Peyer's patch (tissue), 4 donors: ENCODE data around the gene METTL18. TPM values are rescaled to one million over a fixed set of nuclear protein-coding genes. Genes with fewer than 3 reads are reported as not detected.
A peak's percentile ranks its signal among the peaks of the same experiment; 100 is the strongest.

ENCODE experiments used
- DNase-seq, 3 donors: peaks; one replicate each; pipeline ENCODE4 v3.0.0-alpha.2; 2017 to 2019
- H3K27ac ChIP-seq, 4 donors: fragments of 200-600 bp; sonication (generic); one replicate each; pipeline ENCODE4 v1.5.1; 2016 to 2019
- H3K27me3 ChIP-seq, 2 donors: fragments of 200-600 bp; sonication (generic); one replicate each; pipeline ENCODE4 v1.5.1; 2019
- H3K36me3 ChIP-seq, 3 donors: fragments of 200-600 bp; sonication (generic); one replicate each; pipeline ENCODE4 v1.5.1; 2016 to 2019
- H3K4me1 ChIP-seq, 4 donors: fragments of 200-600 bp; sonication (generic); one replicate each; pipeline ENCODE4 v1.5.1; 2016 to 2019
- H3K4me3 ChIP-seq, 4 donors: fragments of 200-600 bp; sonication (generic); 1 replicate in 3 of 4; 2 replicates in 1 of 4; pipeline ENCODE4 v1.5.1; 2016 to 2019; ENCODE audit warnings: mild to moderate bottlenecking in 1 of 4
- H3K9me3 ChIP-seq, 4 donors: fragments of 200-600 bp; sonication (generic); one replicate each; pipeline ENCODE4 v1.5.1; 2016 to 2019; ENCODE audit warnings: mild to moderate bottlenecking in 1 of 4
- POLR2A ChIP-seq, 2 donors: fragments of 450-650 bp; IDR thresholded peaks; one replicate each; pipeline ENCODE4 v1.5.1; 2017; ENCODE audit warnings: antibody characterized with exemption in 2 of 2, mild to moderate bottlenecking in 2 of 2, moderate library complexity in 2 of 2
- total RNA-seq, 4 donors: library from RNA; depleted of rRNA; stranded (reverse); fragments of >200 nt; gene quantifications; one replicate each; pipeline ENCODE4 v1.1.0, GENCODE V29; 2016
- TF ChIP-seq, protein P1 (sequence below), 6 experiments: fragments of 450-650 bp in 4 of 6; fragments of 200-600 bp in 2 of 6; sonication (generic) in 1 of 6; IDR thresholded peaks; one replicate each; pipeline ENCODE4 v1.5.1; 2017 to 2019; ENCODE audit warnings: antibody characterized with exemption in 6 of 6, mild to moderate bottlenecking in 3 of 6, moderate library complexity in 1 of 6

The METTL18 gene
- total RNA-seq, 4 donors from 2014 or later = 1.5 to 8.9 (median 5.0) TPM

DNA sequence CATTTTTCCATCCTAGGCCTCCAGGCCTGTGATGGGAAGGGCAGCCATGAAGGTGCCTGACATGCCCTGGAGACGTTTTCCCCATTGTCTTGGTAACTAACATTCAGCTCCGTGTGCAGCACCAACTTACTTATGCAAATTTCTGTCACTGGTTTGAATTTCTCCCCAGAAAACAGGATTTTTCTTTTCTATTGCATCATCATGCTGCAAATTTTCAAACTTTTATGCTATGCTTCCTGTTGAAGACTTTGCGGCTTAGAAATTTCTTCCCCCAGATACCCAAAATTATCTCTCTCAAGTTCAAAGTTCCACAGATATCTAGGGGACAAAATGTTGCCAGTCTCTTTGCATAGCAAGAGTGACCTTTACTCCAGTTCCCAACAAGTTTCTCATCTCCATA is 35.7 kb downstream of the METTL18 start:
- Histone ChIP-seq H3K4me1 (peaks cover 0 to 7% (median 0%) of the 10 kb centered on the region in 4 donors), H3K36me3 (no peaks in the 10 kb centered on the region), H3K27ac (no peak overlapping the region), H3K4me3 (no peak overlapping the region), H3K9me3 (no peaks in the 10 kb centered on the region), H3K27me3 (no peaks in the 10 kb centered on the region)
- no peak for DNase-seq
- TF ChIP-seq, protein P1, sequence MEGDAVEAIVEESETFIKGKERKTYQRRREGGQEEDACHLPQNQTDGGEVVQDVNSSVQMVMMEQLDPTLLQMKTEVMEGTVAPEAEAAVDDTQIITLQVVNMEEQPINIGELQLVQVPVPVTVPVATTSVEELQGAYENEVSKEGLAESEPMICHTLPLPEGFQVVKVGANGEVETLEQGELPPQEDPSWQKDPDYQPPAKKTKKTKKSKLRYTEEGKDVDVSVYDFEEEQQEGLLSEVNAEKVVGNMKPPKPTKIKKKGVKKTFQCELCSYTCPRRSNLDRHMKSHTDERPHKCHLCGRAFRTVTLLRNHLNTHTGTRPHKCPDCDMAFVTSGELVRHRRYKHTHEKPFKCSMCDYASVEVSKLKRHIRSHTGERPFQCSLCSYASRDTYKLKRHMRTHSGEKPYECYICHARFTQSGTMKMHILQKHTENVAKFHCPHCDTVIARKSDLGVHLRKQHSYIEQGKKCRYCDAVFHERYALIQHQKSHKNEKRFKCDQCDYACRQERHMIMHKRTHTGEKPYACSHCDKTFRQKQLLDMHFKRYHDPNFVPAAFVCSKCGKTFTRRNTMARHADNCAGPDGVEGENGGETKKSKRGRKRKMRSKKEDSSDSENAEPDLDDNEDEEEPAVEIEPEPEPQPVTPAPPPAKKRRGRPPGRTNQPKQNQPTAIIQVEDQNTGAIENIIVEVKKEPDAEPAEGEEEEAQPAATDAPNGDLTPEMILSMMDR (IDR thresholded peaks at IDR 0.05) = no peak

DNA sequence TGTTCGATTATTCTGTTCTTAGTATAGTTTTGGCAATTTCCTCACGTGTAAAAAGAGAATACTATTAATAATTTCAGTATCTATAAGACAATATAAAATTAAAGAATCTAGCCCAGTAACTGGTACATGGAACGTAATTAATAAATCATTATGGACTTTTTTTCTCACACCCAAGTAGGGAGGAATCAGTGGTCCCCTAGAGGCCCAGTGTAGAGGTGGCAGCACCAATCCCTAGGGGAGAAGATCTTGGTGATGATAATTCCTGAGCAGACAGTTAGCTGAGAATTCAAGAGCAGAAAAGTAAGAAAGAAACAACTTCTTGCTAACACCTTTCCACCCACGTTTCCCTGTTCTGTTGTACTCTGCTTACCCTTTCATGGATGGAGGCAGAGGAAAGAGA is 41.2 kb downstream of the METTL18 start:
- Histone ChIP-seq H3K9me3 (no peaks in the 10 kb centered on the region), H3K4me1 (no peaks in the 10 kb centered on the region), H3K27me3 (no peaks in the 10 kb centered on the region), H3K27ac (no peak overlapping the region), H3K36me3 (no peaks in the 10 kb centered on the region), H3K4me3 (no peak overlapping the region)
- no peak for DNase-seq
- TF ChIP-seq POLR2A (IDR thresholded peaks at IDR 0.05) = no peak
- TF ChIP-seq, protein P1 (IDR thresholded peaks at IDR 0.05) = peak in 1 of 6 experiments; percentile 5

DNA sequence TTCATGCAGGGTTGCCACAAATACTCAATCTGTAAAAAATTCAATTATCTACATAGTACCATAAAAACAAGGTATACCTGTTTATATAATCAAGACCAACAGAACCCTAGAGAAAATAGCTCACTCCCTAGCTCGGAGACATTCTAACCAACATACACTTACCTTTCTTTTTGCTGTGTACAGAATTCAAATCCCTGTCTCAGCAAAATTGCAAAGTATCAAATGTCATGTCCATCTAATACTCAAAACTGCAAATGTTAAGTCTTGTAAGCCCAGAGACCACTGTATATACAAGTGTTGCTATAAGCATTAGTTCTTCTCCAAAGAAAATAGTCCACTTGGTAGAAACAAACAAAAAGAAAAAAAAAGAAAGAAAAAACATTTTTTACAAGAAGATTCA is 44.7 kb downstream of the METTL18 start:
- Histone ChIP-seq H3K9me3 (no peaks in the 10 kb centered on the region), H3K4me1 (no peaks in the 10 kb centered on the region), H3K4me3 (no peak overlapping the region), H3K27ac (no peak overlapping the region), H3K27me3 (no peaks in the 10 kb centered on the region), H3K36me3 (no peaks in the 10 kb centered on the region)
- TF ChIP-seq, protein P1 (IDR thresholded peaks at IDR 0.05) = no peak
- TF ChIP-seq POLR2A (IDR thresholded peaks at IDR 0.05) = no peak
- no peak for DNase-seq

DNA sequence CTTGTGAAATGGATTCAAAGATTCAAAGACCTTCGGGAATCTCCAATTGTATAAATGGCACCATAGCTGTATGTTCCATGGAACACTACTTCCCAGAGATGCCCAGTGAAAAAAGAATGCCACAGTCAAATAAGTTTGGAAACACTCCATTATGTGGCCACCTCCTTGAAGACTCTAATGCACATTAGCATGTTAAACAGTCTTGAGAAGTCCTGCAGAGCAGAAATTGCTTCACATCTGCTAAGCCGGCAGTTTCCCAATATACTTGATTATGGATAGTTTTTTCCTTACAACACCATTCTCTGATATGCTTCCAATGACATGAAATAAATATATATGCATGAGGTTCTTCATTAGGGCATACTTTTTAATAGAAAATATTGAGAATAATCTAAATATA is 48.2 kb downstream of the METTL18 start:
- TF ChIP-seq, protein P1 (IDR thresholded peaks at IDR 0.05) = no peak
- no peak for TF ChIP-seq POLR2A (IDR thresholded peaks at IDR 0.05)
- H3K4me1 ChIP-seq = no peaks in the 10 kb centered on the region
- no peak overlapping the region for H3K4me3 ChIP-seq

DNA sequence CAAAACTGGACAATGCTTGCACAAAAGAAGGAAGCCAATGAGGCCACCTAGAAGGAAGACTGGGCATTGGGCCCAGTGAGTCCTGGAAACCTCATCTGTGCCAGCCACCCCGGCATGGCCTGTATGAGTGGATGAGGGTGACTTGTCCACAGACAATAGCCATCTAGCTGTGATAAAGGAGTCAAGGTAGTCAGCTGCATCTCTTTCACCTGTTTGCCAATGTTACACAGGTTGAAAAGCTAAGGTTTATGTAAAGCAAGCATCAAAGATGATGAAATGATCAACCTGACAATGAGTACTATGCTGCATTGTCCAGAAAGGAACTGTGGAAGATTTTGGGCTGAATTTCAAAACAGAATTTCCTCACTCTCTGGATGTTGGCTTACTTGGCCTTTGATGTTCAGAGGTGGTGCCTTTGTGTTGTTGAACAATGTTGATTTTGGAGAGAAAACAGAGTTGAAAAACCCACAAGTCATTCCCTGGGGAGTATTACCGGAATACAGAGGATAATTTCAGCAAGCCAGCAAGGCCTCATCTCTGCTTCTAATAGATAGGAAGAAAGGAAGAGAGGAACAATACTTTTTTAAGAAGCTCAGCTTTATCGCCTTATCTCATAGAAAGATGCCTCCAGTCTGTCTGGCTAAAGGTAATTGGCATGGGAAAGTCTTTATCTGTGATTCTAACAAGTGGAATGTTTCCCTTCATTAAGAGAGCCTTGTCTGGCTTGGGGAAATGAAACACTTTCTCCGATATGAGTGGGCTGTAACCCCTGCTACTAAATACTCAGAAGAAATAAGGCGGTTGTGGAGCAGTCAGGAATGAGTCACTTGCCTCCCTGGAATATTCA is 49.5 kb downstream of the METTL18 start:
- no peak for DNase-seq
- H3K9me3 ChIP-seq = no peaks in the 10 kb centered on the region
- TF ChIP-seq, protein P1 (IDR thresholded peaks at IDR 0.05) = no peak

More for the DNA sequence above, 48.2 kb downstream of the METTL18 start:
- DNase-seq = no peak
- Histone ChIP-seq H3K9me3 (no peaks in the 10 kb centered on the region), H3K36me3 (no peaks in the 10 kb centered on the region), H3K27ac (no peak overlapping the region), H3K27me3 (no peaks in the 10 kb centered on the region)

More for the DNA sequence above, 49.5 kb downstream of the METTL18 start:
- Histone ChIP-seq H3K36me3 (no peaks in the 10 kb centered on the region), H3K4me3 (no peak overlapping the region), H3K27ac (no peak overlapping the region), H3K4me1 (no peaks in the 10 kb centered on the region), H3K27me3 (no peaks in the 10 kb centered on the region)

Other genes starting within 250 kb of the METTL18 start
- under 1 TPM in 3 of 4 donors, not detected in 1; 0.18 to 0.80 (median 0.28) TPM for gene F5, start 208.4 kb downstream of the METTL18 start, total RNA-seq
- 1 to 10 TPM in 3 of 4 donors, under 1 TPM in 1; 0.70 to 8.3 (median 4.9) TPM for gene SELP, start 164.8 kb downstream of the METTL18 start, total RNA-seq
- 1 to 10 TPM in 1 of 4 donors, under 1 TPM in 1, not detected in 2; 0.35 to 9.9 TPM for gene SELL, start 83.3 kb downstream of the METTL18 start, total RNA-seq
- under 1 TPM in 2 of 4 donors, not detected in 2; 0.57 to 0.83 TPM for gene SELE, start 60.8 kb downstream of the METTL18 start, total RNA-seq
- gene SCYL3, start 99.0 kb upstream of the METTL18 start, total RNA-seq = 10 to 100 TPM; 17.7 to 22.0 (median 20.4) TPM